ENCODE measurements around the gene ZNF205. TPM values are rescaled to one million over a fixed set of nuclear protein-coding genes. Genes with fewer than 3 reads are reported as not detected.

The ZNF205 gene
- total and polyA plus RNA-seq, 9 of the 15 experiments (the other 6 are each of a cell fraction or from before 2014, with no cell fraction given), result 2.4 to 11.8 (median 5.1) TPM; not detected in 2

DNA sequence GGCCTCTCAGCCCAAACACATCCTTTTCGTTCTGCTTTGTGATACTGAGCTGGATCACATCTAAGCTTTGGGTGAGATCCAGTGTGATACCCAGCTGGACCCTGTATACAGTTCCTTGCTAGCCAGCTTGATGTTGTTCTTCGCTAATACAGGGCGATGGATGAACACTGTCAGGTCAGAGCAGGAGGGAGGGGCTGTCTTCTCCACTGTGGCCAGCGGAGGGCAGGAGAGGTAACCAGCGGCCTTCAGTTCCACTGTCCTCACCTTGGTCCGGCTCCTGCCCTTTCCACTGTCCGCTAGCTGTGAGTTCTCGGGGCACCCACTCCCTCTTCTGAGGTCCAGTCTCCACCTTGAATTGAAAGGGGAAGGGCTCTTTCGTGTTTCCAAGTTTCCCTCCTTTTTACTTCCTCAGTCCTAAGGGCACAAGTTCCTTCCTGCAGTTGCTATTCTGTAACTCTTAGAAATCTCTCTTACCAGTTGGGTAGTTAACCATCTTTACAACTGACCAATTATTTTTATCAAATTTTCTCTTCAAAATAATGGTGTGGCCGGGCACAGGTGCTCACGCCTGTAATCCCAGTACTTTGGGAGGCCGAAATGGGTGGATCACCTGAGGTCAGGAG is 19.5 kb downstream of the ZNF205 start (continued):
- TF ChIP-seq ZNF592 (IDR thresholded peaks at IDR 0.05) (no peak), CHD2 (IDR thresholded peaks at IDR 0.05; ENCODE audit: low read depth, low read length) (no peak), RBM25 (IDR thresholded peaks at IDR 0.05; ENCODE audit: low read depth, low read length, severe bottlenecking) (no peak), FUS (optimal IDR thresholded peaks at IDR 0.05; ENCODE audit: low read depth, low read length) (no peak), RAD51 (IDR thresholded peaks at IDR 0.05; ENCODE audit: borderline replicate concordance, low read depth) (no peak), ZNF655 (CRISPR knock-in tag; IDR thresholded peaks at IDR 0.05) (no peak), KDM4B (IDR thresholded peaks at IDR 0.05; ENCODE audit: borderline replicate concordance in 2 of 2, low read depth in 1 of 2) (no peak), PTTG1 (tag; IDR thresholded peaks at IDR 0.05; ENCODE audit: low read depth) (no peak), TCF3 (CRISPR knock-in tag; IDR thresholded peaks at IDR 0.05) (no peak), SRSF3 (IDR thresholded peaks at IDR 0.05; ENCODE audit: insufficient read depth, low read length) (no peak), EZH2 (IDR thresholded peaks at IDR 0.05; ENCODE audit: borderline replicate concordance, low read depth, low read length) (no peak), PCBP2 (IDR thresholded peaks at IDR 0.05; ENCODE audit: low read depth, low read length, poor library complexity, severe bottlenecking) (no peak), ELF1 (tag; IDR thresholded peaks at IDR 0.05) (no peak), ZBTB2 (IDR thresholded peaks at IDR 0.05) (no peak), RBM39 (optimal IDR thresholded peaks at IDR 0.05; ENCODE audit: low read depth, low read length) (no peak), MTA3 (IDR thresholded peaks at IDR 0.05; ENCODE audit: borderline replicate concordance) (no peak), SAP30 (IDR thresholded peaks at IDR 0.05; ENCODE audit: borderline replicate concordance, insufficient read depth, low read depth, low read length, poor library complexity, severe bottlenecking) (no peak), ZNF583 (CRISPR knock-in tag; IDR thresholded peaks at IDR 0.05) (no peak)
- TF ChIP-seq, protein P1, sequence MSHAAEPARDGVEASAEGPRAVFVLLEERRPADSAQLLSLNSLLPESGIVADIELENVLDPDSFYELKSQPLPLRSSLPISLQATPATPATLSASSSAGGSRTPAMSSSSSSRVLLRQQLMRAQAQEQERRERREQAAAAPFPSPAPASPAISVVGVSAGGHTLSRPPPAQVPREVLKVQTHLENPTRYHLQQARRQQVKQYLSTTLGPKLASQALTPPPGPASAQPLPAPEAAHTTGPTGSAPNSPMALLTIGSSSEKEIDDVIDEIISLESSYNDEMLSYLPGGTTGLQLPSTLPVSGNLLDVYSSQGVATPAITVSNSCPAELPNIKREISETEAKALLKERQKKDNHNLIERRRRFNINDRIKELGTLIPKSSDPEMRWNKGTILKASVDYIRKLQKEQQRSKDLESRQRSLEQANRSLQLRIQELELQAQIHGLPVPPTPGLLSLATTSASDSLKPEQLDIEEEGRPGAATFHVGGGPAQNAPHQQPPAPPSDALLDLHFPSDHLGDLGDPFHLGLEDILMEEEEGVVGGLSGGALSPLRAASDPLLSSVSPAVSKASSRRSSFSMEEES (CRISPR knock-in tag; IDR thresholded peaks at IDR 0.05), result no peak
